ENCODE results near the gene DACT2. TPM values are rescaled to one million over a fixed set of nuclear protein-coding genes. Genes with fewer than 3 reads are reported as not detected.

The DACT2 gene
- total RNA-seq, 1 donor from 2014 or later = 1.9 TPM

- no peak for DNase-seq (ENCODE audit: low spot score)
- intact Hi-C loops (cut with DNase I) = no loop called here
Measured at GRCh38 chr6:168307695-168308021, 11.9 kb downstream of the DACT2 start.

GRCh38 chr6:168307015-168307694 lies 12.4 kb downstream of the DACT2 start:
- intact Hi-C loops (cut with DNase I) = no loop called here
- no peak for ATAC-seq
- DNase-seq (ENCODE audit: low spot score) = no peak

More at GRCh38 chr6:168307695-168308021, 11.9 kb downstream of the DACT2 start:
- ATAC-seq = no peak

GRCh38 chr6:168305863-168306262 lies 13.7 kb downstream of the DACT2 start:
- DNase-seq (ENCODE audit: low spot score) = no peak
- intact Hi-C loops (cut with DNase I) = no loop called here
- ATAC-seq = no peak

- DNase-seq (ENCODE audit: low spot score) (no peak), ATAC-seq (no peak)
- intact Hi-C loops (cut with DNase I) = no loop called here
Measured at GRCh38 chr6:168305096-168305749, 14.4 kb downstream of the DACT2 start.

GRCh38 chr6:168304752-168305015 lies 14.9 kb downstream of the DACT2 start:
- intact Hi-C loops (cut with DNase I) = no loop called here
- DNase-seq (ENCODE audit: low spot score) = no peak
- ATAC-seq = no peak

- no peak for DNase-seq (ENCODE audit: low spot score)
- no peak for ATAC-seq
- intact Hi-C loops (cut with DNase I) = no loop called here
Measured at GRCh38 chr6:168303982-168304751, 15.4 kb downstream of the DACT2 start.

- ATAC-seq = no peak
- no peak for DNase-seq (ENCODE audit: low spot score)
- intact Hi-C loops (cut with DNase I) = no loop called here
Measured at GRCh38 chr6:168302534-168302933, 17.0 kb downstream of the DACT2 start.

- intact Hi-C loops (cut with DNase I) = no loop called here
- ATAC-seq = no peak
- DNase-seq (ENCODE audit: low spot score) = no peak
Measured at GRCh38 chr6:168301648-168302398, 17.8 kb downstream of the DACT2 start.

GRCh38 chr6:168300975-168301647 lies 18.5 kb downstream of the DACT2 start:
- DNase-seq (ENCODE audit: low spot score) (no peak), ATAC-seq (no peak)
- intact Hi-C loops (cut with DNase I) = no loop called here

GRCh38 chr6:168299541-168300511 lies 19.8 kb downstream of the DACT2 start:
- DNase-seq (ENCODE audit: low spot score) = no peak
- no peak for ATAC-seq
- intact Hi-C loops (cut with DNase I) = no loop called here

- DNase-seq (ENCODE audit: low spot score) (no peak), ATAC-seq (no peak)
- intact Hi-C loops (cut with DNase I) = no loop called here
Measured at GRCh38 chr6:168297643-168298042, 21.9 kb downstream of the DACT2 start.

- no peak for DNase-seq (ENCODE audit: low spot score)
- no peak for ATAC-seq
- intact Hi-C loops (cut with DNase I) = no loop called here
Measured at GRCh38 chr6:168294901-168295300, 24.7 kb downstream of the DACT2 start.

GRCh38 chr6:168293636-168294530 lies 25.7 kb downstream of the DACT2 start:
- no peak for ATAC-seq
- intact Hi-C loops (cut with DNase I) = no loop called here

GRCh38 chr6:168292826-168293225 lies 26.8 kb downstream of the DACT2 start:
- DNase-seq (ENCODE audit: low spot score) (no peak), ATAC-seq (no peak)
- intact Hi-C loops (cut with DNase I) = no loop called here

More at GRCh38 chr6:168293636-168294530, 25.7 kb downstream of the DACT2 start:
- no peak for DNase-seq (ENCODE audit: low spot score)

GRCh38 chr6:168291450-168291849 lies 28.1 kb downstream of the DACT2 start:
- ATAC-seq (no peak), DNase-seq (ENCODE audit: low spot score) (no peak)
- intact Hi-C loops (cut with DNase I) = no loop called here

GRCh38 chr6:168290095-168290494 lies 29.5 kb downstream of the DACT2 start:
- DNase-seq (ENCODE audit: low spot score) = no peak
- intact Hi-C loops (cut with DNase I) = no loop called here

GRCh38 chr6:168289571-168289962 lies 30.0 kb downstream of the DACT2 start:
- ATAC-seq = no peak
- intact Hi-C loops (cut with DNase I) = no loop called here
- no peak for DNase-seq (ENCODE audit: low spot score)

More at GRCh38 chr6:168290095-168290494, 29.5 kb downstream of the DACT2 start:
- ATAC-seq = no peak

Data from sciatic nerve (tissue), 2 donors.